Hepatocyte (in vitro differentiated cells): Measurements from ENCODE around the gene INSL3. TPM values are rescaled to one million over a fixed set of nuclear protein-coding genes. Genes with fewer than 3 reads are reported as not detected.

Source experiments
- DNase-seq: peaks from one replicate; pipeline ENCODE4 v3.0.0-alpha.2; 2016; ENCODE audit warnings: low spot score
- H2AFZ ChIP-seq: fragments of 200-600 bp; sonication (generic); 2 replicates; pipeline ENCODE4 v1.6.0; 2016; ENCODE audit warnings: antibody characterized with exemption, mild to moderate bottlenecking
- H3K27ac ChIP-seq: fragments of 200-600 bp; sonication (generic); 2 replicates; pipeline ENCODE4 v1.5.1; 2016; ENCODE audit warnings: mild to moderate bottlenecking
- H3K27me3 ChIP-seq: fragments of 200-600 bp; sonication (generic); 2 replicates; pipeline ENCODE4 v1.6.1; 2016
- H3K36me3 ChIP-seq: fragments of 200-600 bp; sonication (generic); replicated peaks from 2 replicates; pipeline ENCODE4 v1.5.1; 2016; ENCODE audit warnings: low read depth; ENCODE audit not compliant: insufficient read depth
- H3K4me1 ChIP-seq: fragments of 200-600 bp; sonication (generic); 2 replicates; pipeline ENCODE4 v1.5.1; 2016; ENCODE audit warnings: mild to moderate bottlenecking, moderate library complexity; ENCODE audit not compliant: insufficient read depth
- H3K4me2 ChIP-seq: fragments of 200-600 bp; sonication (generic); 2 replicates; pipeline ENCODE4 v1.6.0; 2016
- H3K4me3 ChIP-seq: fragments of 200-600 bp; sonication (generic); 2 replicates; pipeline ENCODE4 v1.5.1; 2016; ENCODE audit warnings: mild to moderate bottlenecking
- H3K79me2 ChIP-seq: fragments of 200-600 bp; sonication (generic); 2 replicates; pipeline ENCODE4 v1.6.0; 2017; ENCODE audit warnings: mild to moderate bottlenecking
- H3K9me2 ChIP-seq: fragments of 200-600 bp; sonication (generic); replicated peaks from 2 replicates; pipeline ENCODE4 v1.6.0; 2017; ENCODE audit warnings: mild to moderate bottlenecking; ENCODE audit not compliant: insufficient read depth
- H3K9me3 ChIP-seq: fragments of 200-600 bp; sonication (generic); 2 replicates; pipeline ENCODE4 v1.5.1; 2016; ENCODE audit warnings: low read depth, mild to moderate bottlenecking
- H4K20me1 ChIP-seq: fragments of 200-600 bp; sonication (generic); 2 replicates; pipeline ENCODE4 v1.6.0; 2016; ENCODE audit warnings: mild to moderate bottlenecking; ENCODE audit not compliant: insufficient read depth, poor library complexity, severe bottlenecking
- EZH2 ChIP-seq: fragments of 200-600 bp; sonication (generic); IDR thresholded peaks from 2 replicates; pipeline ENCODE4 v1.6.1; 2016; ENCODE audit warnings: antibody characterized with exemption, mild to moderate bottlenecking, borderline replicate concordance
- EZH2phosphoT487 ChIP-seq: fragments of 200-600 bp; sonication (generic); IDR thresholded peaks from one replicate; pipeline ENCODE4 v1.6.1; 2018; ENCODE audit warnings: antibody characterized with exemption, mild to moderate bottlenecking, low read depth, moderate library complexity; ENCODE audit not compliant: unreplicated experiment, severe bottlenecking
- WGBS: methylation state at CpG from one replicate; pipeline ENCODE4 v1.1.6; 2016; ENCODE audit warnings: low lambda C conversion rate; ENCODE audit errors: missing lambda C conversion rate; 5-methylcytosine and 5-hydroxymethylcytosine counted together
- polyA plus RNA-seq: library from polyadenylated mRNA; unstranded; fragments of >200 nt; fragmentation: Nextera tagmentation; extraction: Ambion mirVana; gene quantifications from 2 replicates; pipeline ENCODE4 v1.2.1, GENCODE V29; 2016
- total RNA-seq: library from RNA; depleted of rRNA; stranded (reverse); fragments of >200 nt; gene quantifications from 2 replicates; pipeline ENCODE4 v1.2.3, GENCODE V29; 2014
- TF ChIP-seq, protein P1 (sequence below): fragments of 200-600 bp; sonication (generic); IDR thresholded peaks from 2 replicates; pipeline ENCODE4 v1.5.1; 2016; ENCODE audit warnings: antibody characterized with exemption, mild to moderate bottlenecking; ENCODE audit not compliant: poor library complexity

The INSL3 gene
- total and polyA plus RNA-seq, 2 experiments from 2014 or later, result 0.21 TPM; not detected in 1

DNA sequence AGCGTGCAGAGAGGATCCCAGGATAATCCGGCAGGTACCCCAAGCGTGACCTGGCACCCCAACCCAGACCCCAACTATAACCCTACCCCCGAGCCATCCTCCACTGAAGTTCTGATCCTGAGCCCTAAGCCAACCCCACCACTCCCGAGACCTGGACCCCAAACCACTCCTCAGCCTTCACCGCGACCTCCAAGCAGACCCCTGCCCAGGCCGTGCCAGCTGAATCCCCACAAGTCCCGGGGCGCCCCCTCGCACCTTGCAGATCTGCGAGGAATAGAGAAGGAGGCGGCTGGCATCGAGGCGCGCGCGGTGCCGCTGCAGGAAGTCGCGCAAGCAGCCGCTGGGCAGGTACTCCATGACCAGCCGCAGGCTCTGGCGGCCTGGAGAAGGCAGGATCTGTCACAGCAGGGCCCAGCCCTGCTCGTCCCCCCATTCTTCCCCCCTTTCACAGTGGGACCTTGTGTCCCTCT is 10.1 kb upstream of the INSL3 start:
- Histone ChIP-seq H3K9me2 (no peaks in the 10 kb centered on the region), H3K4me2 (peak overlapping the region; percentile 70), H2AFZ (no peak overlapping the region), H3K27me3 (peaks cover 25% of the 10 kb centered on the region), H3K36me3 (no peaks in the 10 kb centered on the region), H3K79me2 (no peaks in the 10 kb centered on the region), H3K27ac (no peak overlapping the region), H3K9me3 (no peaks in the 10 kb centered on the region), H3K4me3 (no peak overlapping the region), H4K20me1 (no peaks in the 10 kb centered on the region), H3K4me1 (no peaks in the 10 kb centered on the region)
- no peak for DNase-seq
- TF ChIP-seq, protein P1, sequence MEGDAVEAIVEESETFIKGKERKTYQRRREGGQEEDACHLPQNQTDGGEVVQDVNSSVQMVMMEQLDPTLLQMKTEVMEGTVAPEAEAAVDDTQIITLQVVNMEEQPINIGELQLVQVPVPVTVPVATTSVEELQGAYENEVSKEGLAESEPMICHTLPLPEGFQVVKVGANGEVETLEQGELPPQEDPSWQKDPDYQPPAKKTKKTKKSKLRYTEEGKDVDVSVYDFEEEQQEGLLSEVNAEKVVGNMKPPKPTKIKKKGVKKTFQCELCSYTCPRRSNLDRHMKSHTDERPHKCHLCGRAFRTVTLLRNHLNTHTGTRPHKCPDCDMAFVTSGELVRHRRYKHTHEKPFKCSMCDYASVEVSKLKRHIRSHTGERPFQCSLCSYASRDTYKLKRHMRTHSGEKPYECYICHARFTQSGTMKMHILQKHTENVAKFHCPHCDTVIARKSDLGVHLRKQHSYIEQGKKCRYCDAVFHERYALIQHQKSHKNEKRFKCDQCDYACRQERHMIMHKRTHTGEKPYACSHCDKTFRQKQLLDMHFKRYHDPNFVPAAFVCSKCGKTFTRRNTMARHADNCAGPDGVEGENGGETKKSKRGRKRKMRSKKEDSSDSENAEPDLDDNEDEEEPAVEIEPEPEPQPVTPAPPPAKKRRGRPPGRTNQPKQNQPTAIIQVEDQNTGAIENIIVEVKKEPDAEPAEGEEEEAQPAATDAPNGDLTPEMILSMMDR, result no peak
- TF ChIP-seq EZH2 (no peak), EZH2phosphoT487 (no peak)
- WGBS, result 39% methylated on average over 25 of the region's 25 CpGs

DNA sequence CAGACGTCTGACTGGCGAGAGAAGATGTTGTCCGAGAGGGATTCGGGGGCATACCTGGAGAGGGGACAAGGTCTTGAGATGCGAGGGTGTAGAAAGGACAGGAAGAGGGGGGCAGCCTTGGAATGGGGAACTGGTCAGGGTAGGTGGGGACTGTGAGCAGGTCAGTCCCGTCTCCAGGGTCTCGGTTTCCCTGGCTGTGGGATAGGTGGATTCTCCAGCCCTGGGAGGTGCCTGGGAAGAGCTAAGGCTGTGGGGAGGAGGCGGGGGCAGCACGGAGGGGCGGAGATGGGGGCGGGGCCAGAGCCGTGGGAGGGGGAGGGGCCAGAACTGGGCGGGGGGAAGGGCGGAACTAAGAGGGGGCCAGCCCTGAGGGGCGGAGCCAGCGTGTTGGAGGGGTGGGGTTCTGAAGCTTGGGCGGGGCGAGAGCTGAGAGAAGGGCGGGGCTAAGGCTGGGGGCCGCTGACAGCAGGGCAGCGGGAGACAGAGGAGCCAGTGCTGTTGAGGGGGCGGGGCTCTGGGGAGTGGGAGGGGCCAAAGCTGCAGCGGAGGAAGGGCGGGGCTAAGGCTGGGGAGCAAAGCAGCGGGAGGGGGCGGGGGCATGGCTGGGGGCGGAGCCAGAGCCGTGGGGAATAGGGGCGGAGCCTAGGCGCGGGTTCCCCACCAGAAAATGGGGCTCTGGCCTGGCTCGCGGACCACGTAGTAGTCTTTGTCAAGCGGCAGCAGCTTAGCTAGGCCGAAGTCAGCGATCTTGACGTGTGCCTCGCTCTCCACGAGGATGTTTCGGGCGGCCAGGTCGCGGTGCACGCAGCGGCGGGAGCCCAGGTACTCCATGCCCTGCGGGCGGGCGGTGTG is 9.5 kb upstream of the INSL3 start:
- H2AFZ ChIP-seq, result peak overlapping the region; percentile 93
- H3K4me3 ChIP-seq, result no peak overlapping the region
- WGBS, result 10% methylated on average over 26 of the region's 50 CpGs
- H3K36me3 ChIP-seq, result no peaks in the 10 kb centered on the region
- H3K27me3 ChIP-seq, result peaks cover 25% of the 10 kb centered on the region
- H3K9me2 ChIP-seq, result no peaks in the 10 kb centered on the region
- TF ChIP-seq EZH2phosphoT487, result no peak
- TF ChIP-seq EZH2, result no peak
- TF ChIP-seq, protein P1, result no peak
- no peaks in the 10 kb centered on the region for H3K9me3 ChIP-seq
- peak overlapping the region; percentile 91 for H3K4me2 ChIP-seq
- H3K27ac ChIP-seq, result no peak overlapping the region
- DNase-seq, result peak; percentile 90
- H3K4me1 ChIP-seq, result no peaks in the 10 kb centered on the region
- no peaks in the 10 kb centered on the region for H3K79me2 ChIP-seq
- H4K20me1 ChIP-seq, result no peaks in the 10 kb centered on the region

DNA sequence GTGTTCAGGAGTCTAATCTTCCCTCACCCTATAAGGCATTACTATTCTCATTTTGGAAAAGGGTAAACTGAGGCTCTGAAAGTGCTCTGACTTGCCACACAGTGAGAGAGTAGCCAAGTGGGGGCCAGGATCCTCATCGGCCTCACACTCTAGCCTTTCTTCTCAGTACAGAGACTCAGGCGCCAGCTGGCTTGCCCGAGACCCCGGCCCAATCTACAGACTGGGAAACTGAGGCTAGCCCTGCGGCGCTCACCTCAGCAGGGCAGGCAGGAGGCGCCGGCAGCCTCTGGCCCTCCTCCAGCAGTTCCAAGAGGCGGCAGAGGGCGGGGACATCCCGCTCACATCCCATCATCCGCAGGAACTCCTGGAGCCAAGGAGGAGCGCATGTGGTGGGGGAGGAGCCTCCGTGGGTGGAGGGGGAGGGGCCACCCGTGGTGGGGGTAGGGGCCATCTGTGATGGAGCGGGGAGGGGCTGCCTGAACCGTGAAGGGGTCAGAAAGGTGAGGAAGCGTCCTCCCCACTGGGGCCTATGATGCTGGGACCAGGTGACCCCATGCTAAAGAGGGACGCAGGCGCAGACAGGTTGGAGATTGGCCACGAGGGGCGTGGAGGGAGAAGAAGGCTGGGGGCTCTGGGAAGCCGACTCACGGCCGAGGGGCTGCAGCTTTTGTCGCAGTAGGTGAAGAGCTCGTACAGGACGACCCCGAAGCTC is 8.7 kb upstream of the INSL3 start:
- TF ChIP-seq, protein P1, result peak; percentile 15
- TF ChIP-seq EZH2phosphoT487 (no peak), EZH2 (no peak)
- Histone ChIP-seq H3K4me1 (no peaks in the 10 kb centered on the region), H3K27ac (no peak overlapping the region), H3K27me3 (peaks cover 25% of the 10 kb centered on the region), H3K9me3 (no peaks in the 10 kb centered on the region), H4K20me1 (no peaks in the 10 kb centered on the region), H2AFZ (peak overlapping the region; percentile 93), H3K4me3 (no peak overlapping the region), H3K4me2 (peak overlapping the region; percentile 91), H3K9me2 (no peaks in the 10 kb centered on the region), H3K79me2 (no peaks in the 10 kb centered on the region), H3K36me3 (no peaks in the 10 kb centered on the region)
- WGBS, result 8% methylated on average over 24 of the region's 29 CpGs
- peak; percentile 72 for DNase-seq
